NCI-H146 (cell line): ENCODE measurements around the gene CLEC4A.
"Not testable (repeated sequence)": the region's sequence is repeated elsewhere in the genome, so short reads cannot be mapped to it uniquely, and the experiment has no call there.

Experiments
- DNase-seq: peaks from one replicate; lab custom pipeline; 2025; lab: John Stamatoyannopoulos, UW

The CLEC4A gene

DNA sequence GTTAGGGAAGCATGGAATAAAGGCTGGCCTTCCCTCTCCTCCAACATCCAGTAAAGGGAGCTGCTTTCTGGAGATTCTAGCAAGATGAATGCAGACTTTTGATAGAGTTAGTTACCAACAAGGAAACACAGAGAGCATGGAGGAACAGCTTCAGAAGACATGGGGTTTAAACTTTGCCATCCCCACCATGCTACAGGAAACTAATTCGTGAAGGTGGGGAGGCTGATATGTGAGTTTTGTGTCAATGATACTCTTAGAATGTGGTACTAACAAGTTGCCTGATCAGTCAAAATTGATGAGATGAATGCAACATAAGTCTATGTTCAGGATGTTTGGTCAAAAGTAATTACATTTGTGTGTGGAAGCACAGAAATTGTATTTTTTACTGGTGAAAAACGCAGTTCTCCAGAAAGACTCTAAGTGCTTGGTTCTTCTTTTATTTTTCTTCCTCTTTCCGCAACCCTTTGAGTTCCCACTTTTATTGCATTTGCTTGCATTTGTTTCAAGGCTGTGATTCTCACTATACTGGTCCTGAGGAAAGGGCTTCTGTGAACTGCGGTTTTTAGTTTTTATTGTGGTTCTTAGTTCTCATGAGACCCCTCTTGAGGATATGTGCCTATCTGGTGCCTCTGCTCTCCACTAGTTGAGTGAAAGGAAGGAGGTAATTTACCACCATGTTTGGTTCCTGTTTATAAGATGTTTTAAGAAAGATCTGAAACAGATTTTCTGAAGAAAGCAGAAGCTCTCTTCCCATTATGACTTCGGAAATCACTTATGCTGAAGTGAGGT is at the start of gene CLEC4A:
TSS of gene CLEC4A (plus strand) at position 494 of the 789 bp plus-strand sequence. CDS start at position 756, 262 bp downstream.
- DNase-seq: no peak

DNA sequence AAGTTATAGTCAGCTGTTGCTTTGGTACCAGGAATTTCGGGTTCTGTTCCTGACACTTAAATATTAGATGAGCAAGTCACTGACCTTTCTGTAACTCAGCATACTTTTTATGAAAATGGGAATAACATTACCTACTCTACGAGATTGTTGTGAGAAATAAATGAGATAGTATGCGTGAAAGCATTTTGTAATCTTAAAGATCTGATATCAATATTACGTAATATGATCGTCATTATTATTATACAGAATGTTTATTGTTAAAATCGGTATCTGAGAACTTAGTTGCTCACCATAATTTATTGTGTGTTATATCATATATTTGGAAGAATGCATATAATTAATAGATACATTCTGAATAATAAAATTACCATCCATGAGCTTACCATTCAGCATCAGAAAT is 47.5 kb upstream of the CLEC4A start:
- DNase-seq: no peak

DNA sequence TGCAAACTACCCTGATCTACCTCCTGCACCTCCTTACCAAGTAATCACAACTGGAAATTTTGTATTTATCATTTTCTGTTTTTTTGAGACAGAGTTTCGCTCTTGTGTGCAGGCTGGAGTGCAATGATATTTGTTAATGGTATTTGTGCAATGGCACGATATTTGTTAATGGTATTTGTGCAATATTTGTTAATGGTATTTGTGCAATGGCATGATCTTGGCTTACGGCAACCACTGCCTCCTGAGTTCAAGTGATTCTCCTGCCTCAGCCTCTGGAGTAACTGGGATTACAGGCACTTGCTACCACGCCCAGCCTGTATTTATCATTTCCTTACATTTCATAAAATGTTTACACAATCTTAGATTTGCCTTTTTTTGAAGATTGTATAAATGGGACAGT is 47.1 kb upstream of the CLEC4A start:
- DNase-seq: no peak

GRCh38 chr12:8077207-8077606 is 46.2 kb upstream of the CLEC4A start:
- peak; percentile 91 for DNase-seq

DNA sequence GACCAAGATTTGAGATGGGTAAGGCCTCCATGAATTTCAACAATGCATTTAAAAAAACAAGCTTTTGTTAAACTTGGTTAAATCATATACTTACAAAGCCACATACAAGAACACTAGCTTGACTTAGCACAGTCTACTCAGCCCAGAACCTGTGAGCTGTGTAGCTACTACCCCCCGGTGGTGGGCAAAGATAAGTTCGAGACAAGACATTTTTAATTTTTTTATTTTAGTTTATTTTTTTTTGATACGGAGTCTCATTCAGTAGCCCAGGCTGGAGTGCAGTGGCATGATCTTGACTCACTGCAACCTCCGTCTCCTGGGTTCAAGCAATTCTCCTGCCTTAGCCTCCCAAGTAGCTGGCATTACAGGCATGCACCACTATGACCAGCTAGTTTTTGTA is 45.0 kb upstream of the CLEC4A start:
- peak; percentile 75 for DNase-seq

DNA sequence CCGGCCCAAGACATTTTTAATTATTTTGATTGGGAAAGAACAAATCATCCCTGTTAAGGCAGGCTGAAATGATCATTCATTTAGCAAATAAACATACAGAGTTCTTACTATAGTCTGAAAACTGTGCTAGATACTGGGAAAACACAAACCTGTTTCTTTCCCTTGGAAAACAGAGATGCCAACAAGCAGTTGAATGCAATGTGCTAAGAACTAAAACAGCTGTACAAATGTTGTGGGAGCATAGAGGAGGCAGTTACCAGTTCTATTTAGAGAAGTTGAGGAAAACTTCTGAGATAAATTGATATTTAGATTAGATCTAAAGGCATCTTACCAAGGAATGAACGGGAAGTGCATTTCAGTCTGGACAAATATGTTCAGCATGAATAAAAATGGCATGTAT is 44.5 kb upstream of the CLEC4A start:
- DNase-seq: no peak

DNA sequence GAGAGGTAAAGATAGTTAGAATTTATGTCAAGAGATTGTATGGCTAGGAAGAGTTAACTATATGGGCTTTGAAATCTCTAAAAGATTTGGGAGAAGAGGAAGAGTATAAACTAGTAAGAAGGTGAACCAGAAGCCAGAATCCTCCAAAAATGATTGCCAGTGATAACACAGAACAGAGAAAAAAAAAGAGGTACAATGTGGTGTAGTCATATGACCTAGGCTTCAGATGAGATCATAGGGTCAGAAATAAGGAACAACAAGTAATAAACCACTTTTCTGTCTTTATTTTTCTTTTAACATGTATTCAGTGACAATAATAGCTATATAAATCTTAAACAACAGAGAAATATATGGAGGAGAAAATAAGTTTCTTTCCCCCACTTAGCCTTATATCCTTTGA is 43.3 kb upstream of the CLEC4A start:
- no peak for DNase-seq

DNA sequence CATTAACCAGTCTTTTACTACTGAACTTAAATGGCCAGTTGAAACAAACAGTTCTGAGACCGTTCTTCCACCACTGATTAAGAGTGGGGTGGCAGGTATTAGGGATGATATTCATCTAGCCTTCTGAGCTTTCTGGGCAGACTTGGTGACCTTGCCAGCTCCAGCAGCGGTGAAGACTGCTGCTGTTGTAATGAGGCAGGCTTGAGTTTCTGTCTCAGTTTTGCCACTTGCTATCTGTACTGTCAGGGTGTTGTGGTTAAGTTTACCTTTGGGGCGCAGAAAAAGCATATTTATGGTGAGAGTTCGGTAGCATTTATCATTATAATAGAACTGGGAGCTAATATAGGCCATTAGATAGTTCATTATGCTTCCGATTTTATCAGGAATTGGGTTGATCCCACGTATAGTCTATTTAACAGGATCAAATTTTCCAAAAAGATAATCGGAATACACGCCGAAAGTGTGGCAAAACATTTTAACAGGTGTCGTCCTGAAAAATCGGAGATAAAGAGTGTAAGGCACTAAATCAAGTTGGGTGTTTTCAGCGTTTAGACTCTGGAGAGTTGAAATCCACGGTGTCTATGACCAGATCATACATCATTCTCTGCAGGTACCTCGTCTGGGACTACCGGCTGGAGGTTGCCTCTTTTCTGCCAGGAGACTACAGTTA is 42.0 kb upstream of the CLEC4A start:
- peak; percentile 45 for DNase-seq

- no peak for DNase-seq
Observed at GRCh38 chr12:8082808-8083100, 40.7 kb upstream of the CLEC4A start.

DNA sequence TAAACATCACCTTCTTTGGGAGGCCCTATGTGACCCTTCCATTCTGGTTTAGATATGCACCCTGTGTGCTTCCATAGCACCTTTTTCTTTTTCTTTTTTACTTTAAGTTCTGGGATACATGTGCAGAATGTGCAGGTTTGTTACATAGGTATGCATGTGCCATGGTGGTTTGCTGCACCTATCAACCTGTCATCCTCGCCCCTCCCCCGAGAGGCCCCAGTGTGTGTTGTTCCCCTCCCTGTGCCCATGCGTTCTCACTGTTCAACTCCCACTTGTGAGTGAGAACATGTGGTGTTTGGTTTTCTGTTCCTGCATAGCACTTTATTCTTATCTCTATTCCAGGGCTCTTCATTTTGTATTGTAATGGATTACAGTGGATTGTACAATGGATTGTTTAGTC is 39.1 kb upstream of the CLEC4A start:
- DNase-seq: not testable (repeated sequence)

- no peak for DNase-seq
Observed at GRCh38 chr12:8087666-8088065, 35.8 kb upstream of the CLEC4A start.

GRCh38 chr12:8088574-8088973 is 34.8 kb upstream of the CLEC4A start:
- DNase-seq: no peak

DNA sequence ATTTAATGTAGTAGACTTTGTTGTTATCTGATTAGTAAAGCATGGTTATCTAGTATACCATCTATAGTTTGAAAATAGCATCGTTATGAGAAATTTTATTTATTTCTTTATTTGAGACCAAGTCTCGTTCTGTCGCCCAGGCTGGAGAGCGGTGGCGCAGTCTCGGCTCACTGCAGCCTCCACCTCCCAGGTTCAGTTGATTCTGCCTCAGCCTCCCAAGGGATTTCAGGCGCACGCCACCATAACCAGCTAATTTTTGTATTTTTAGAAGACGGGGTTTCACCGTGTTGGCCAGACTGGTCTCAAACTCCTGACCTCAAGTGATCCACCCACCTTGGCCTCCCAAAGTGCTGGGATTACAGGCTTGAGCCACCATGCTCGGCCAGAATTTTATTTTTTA is 34.1 kb upstream of the CLEC4A start:
- not testable (repeated sequence) for DNase-seq

- no peak for DNase-seq
Observed at GRCh38 chr12:8089716-8090115, 33.7 kb upstream of the CLEC4A start.

DNA sequence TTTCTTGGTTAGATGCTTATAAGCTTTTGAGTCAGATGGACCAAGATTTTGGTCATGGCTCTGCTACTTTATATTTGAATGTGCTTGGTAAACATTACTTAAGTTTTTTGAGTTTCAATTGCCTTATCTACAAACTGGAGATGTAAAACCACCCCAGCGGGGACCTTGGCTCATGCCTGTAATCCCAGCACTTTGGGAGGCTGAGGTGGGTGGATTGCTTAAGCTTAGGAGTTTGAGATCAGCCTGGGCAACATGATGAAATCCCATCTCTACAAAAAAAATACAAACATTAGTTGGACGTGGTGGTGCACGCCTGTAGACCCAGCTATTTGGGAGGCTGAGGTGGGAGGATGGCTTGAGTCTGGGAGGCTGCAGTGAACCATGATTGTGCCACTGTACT is 30.1 kb upstream of the CLEC4A start:
- DNase-seq: no peak

DNA sequence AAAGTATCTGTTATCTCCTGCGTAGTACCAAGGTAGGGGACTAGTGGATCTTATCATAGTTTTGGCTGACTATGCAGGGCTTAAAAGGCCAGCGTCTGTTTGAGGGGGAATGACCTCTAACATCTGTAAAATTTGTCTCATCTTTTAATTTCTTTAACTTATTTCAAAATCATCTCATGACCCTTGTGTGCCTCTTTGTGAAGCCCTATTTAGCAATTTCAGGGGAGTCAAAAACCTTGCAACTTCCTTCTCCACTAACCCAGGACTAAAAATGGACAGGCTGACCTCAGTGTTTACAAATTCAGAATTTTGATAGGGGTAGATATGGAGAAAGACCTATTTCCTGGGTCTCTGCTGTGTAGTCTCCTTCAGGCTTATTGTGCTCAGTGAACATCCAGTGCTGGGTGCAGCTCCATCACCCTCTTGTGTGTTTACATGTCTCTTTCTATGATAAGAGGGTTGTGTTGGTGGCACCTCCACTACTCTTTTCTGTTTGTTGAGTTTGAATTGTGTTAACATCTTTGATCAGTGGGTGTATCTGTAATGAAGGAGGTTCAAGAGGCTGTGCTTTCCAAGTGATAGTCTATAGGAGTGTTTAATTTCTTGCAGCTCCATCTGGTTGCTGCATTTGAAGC is 27.0 kb upstream of the CLEC4A start:
- no peak for DNase-seq

GRCh38 chr12:8099235-8099634 is 24.2 kb upstream of the CLEC4A start:
- DNase-seq: no peak

DNA sequence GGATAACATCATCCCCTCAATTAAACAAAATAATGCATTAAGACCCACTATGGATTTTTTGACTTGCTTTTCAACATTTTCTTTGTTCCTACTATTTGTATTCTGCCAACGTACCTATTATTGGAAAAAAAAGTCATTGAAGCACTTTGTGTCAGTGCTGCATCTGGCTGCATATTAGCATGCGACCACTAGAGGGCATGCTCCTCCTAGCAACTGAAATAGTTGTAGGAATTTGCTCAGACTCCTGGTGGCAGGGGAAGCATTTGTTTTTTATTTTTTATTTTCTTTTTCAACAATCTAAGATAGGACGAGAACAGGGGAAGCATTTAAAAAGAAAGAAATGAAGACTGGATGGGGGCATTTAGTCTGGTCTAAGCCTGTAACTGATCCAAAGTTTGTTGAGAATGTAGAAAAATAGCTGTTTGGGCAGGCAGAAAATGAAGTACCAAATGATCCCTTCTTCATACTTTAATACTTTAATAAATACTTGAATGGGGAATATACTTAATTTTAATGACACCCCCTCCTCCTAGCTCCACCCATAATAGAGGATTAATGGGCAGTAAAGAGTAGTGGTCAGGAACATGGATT is 14.5 kb upstream of the CLEC4A start:
- DNase-seq: peak; percentile 66

DNA sequence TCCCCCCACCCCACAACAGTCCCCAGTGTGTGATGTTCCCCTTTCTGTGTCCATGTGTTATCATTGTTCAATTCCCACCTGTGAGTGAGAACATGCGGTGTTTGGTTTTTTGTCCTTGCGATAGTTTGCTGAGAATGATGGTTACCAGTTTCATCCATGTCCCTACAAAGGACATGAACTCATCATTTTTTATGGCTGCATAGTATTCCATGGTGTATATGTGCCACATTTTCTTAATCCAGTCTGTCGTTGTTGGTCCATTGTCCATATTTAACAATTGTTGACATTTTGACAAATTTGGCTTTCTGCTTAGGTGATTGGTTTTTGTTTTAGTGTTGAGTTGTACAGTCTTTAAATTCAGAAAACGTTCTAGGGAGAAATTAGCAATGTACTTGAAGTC is 10.3 kb upstream of the CLEC4A start:
- not testable (repeated sequence) for DNase-seq

DNA sequence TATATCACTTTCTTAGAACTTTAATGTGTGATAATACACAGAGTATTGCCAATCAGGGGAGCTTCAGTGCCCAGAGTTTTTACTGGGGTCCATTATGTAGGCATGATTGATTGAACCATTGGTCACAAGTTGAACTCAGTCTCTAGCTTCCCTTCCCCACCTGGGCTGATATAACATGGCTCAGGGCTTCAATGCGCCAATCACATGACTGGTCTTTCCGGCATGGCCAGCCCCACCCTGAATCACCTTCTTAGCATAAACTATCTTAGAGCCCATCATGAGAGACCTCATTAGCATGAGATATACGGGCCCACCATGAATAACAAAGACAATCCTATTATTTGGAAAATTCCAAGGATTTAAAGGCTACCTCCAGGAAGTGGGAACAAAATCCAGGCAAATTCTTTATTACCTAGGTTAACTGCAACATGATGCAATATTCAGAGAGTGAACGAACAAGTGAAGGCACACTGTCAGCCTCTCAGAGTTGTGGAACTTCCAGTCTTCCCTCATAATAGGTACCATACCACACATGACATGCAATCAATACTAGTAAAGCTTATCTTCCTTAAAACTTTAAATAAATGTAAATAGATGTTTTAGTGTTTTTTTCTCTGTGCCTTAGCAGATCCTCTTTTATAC is 3.2 kb upstream of the CLEC4A start:
- no peak for DNase-seq

DNA sequence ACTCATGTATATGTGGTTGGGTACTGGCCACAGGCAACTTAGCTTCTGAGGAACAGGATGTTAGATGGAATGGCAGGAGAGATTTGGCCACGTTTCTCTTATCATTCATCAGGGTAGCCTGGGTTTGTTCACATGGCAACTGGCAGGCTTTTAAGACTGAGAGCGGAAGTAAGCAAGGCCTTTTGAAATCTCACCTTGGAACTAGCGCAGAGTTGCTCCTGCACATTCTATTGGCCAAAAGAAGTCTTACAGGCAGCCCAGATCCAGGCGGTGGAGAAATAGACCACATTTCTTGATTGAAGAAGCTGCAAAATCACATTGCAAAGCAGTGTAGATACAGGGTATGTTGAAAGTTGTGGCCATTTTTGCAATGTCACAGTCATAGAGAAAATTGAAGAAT is 3.7 kb downstream of the CLEC4A start:
- no peak for DNase-seq

DNA sequence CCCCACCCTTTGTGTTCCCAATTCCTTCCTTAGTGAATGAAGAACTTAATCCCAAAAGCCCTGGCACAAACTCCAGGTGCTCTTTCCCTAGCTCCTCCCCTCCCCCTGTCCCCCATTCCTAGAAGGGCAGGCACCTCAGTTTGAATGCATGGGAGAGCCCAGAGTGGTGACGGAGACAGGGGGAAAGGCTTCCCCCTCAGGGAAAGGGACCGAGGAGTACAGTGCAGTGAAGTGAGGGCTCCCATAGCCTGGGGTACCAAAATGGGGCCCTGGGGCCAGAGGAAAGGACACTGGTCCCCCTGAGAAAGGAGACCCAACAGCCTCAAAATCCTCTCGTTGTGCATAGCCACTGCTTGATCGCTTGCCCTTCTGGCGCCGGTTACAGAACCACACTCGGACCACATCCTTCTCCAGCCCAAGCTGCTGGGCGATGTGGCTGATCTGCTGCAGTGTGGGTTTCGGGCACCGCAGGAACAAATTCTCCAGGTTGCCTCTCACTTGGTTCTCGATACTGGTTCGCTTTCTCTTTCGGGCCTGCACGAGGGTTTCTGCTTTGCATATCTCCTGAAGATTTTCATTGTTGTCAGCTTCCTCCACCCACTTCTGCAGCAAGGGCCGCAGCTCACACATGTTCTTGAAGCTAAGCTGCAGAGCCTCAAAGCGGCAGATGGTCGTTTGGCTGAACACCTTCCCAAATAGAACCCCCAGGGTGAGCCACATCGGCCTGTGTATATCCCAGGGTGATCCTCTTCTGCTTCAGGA is 10.4 kb downstream of the CLEC4A start:
- DNase-seq: not testable (repeated sequence)
